Immature natural killer cell (primary cell): ENCODE measurements around the gene CAMK2N1. TPM values are rescaled to one million over a fixed set of nuclear protein-coding genes. Genes with fewer than 3 reads are reported as not detected.

ENCODE experiments used
- DNase-seq, 3 donors: peaks; one replicate each; pipeline ENCODE4 v3.0.0; 2022; ENCODE audit warnings: mixed read lengths in 1 of 3
- H3K27ac Mint-ChIP-seq, 6 donors: one replicate each; pipeline ENCODE4 v1.8.0; 2020; ENCODE audit warnings: mixed read lengths in 6 of 6, mild to moderate bottlenecking in 5 of 6, inconsistent platforms in 4 of 6, moderate library complexity in 3 of 6
- H3K27me3 Mint-ChIP-seq, 3 donors: one replicate each; pipeline ENCODE4 v1.8.0; 2020 to 2021; ENCODE audit warnings: low read depth in 3 of 3, mild to moderate bottlenecking in 3 of 3, mixed read lengths in 3 of 3, moderate library complexity in 3 of 3, inconsistent platforms in 1 of 3
- H3K36me3 Mint-ChIP-seq, 3 donors: one replicate each; pipeline ENCODE4 v1.8.0; 2020; ENCODE audit warnings: mixed read lengths in 3 of 3, inconsistent platforms in 2 of 3, mild to moderate bottlenecking in 2 of 3
- H3K4me1 Mint-ChIP-seq, 2 donors: one replicate each; pipeline ENCODE4 v1.8.0; 2020; ENCODE audit warnings: inconsistent platforms in 2 of 2, mild to moderate bottlenecking in 2 of 2, mixed read lengths in 2 of 2, moderate library complexity in 1 of 2
- H3K4me3 Mint-ChIP-seq, 5 donors: one replicate each; pipeline ENCODE4 v1.8.0; 2020; ENCODE audit warnings: mild to moderate bottlenecking in 5 of 5, mixed read lengths in 5 of 5, inconsistent platforms in 3 of 5, moderate library complexity in 3 of 5
- H3K9me3 Mint-ChIP-seq, 6 donors: one replicate each; pipeline ENCODE4 v1.8.0; 2020; ENCODE audit warnings: mild to moderate bottlenecking in 6 of 6, mixed read lengths in 6 of 6, inconsistent platforms in 4 of 6, moderate library complexity in 3 of 6
- polyA plus RNA-seq, 3 donors: library from polyadenylated mRNA; unstranded; fragments of 300-500 nt; fragmentation: Illumina TruSeq; gene quantifications; one replicate each; pipeline ENCODE4 v1.2.3, GENCODE V29; 2021

Gene CAMK2N1
- polyA plus RNA-seq, 3 donors from 2014 or later = 0.10 to 0.43 TPM; not detected in 1

DNA sequence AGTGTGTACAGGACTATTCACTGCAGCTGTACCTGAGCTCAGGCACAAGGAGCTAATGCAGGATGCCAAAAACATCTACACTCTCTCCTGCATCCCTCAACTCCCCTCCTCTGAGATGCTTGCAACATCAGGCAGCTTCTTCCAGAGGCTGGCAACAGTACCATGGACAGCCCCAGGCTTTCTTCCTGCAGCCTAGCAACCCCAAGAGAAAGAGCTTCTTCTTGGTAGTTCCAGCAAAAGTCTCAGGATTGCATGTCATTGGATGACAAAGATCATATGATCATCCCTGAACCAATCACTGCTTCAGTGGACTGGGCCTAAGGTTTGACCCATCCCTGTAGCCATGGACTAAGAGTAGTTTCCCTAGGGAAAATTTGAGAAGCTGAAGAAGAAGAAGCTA is 46.7 kb downstream of the CAMK2N1 start:
- Mint-ChIP-seq H3K9me3 (peaks cover 0 to 2% (median 0%) of the 10 kb centered on the region in 6 donors), H3K27ac (no peak overlapping the region), H3K27me3 (peaks cover 0 to 6% (median 2%) of the 10 kb centered on the region in 3 donors)

GRCh38 chr1:20437640-20438039 is 48.4 kb downstream of the CAMK2N1 start:
- Mint-ChIP-seq H3K4me3 (no peak overlapping the region), H3K27me3 (peaks cover 0 to 10% (median 5%) of the 10 kb centered on the region in 3 donors), H3K36me3 (no peaks in the 10 kb centered on the region), H3K4me1 (no peaks in the 10 kb centered on the region), H3K27ac (no peak overlapping the region), H3K9me3 (peaks cover 0 to 4% (median 0%) of the 10 kb centered on the region in 6 donors)
- DNase-seq = no peak

More for the DNA sequence above, 46.7 kb downstream of the CAMK2N1 start:
- H3K4me3 Mint-ChIP-seq = no peak overlapping the region
- H3K4me1 Mint-ChIP-seq = no peaks in the 10 kb centered on the region
- no peaks in the 10 kb centered on the region for H3K36me3 Mint-ChIP-seq
- no peak for DNase-seq

DNA sequence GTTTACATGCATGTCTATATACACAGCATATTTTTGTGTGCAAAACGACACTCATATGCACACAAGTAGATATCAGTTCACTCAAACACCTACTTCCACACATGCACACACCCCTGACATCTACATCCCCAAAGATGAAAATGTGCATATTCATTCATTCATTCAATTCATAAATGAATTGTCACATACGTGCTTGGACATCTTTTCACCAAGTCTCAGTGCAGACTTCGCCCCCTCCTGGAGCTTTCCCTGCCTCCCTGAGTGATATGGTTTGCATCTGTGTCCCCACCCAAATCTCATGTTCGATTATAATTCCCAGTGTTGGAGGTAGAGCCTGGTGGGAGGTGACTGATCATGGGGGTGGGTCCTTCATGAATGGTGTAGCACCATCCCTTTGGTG is 53.1 kb downstream of the CAMK2N1 start:
- Mint-ChIP-seq H3K9me3 (peaks cover 0 to 2% (median 0%) of the 10 kb centered on the region in 6 donors), H3K27me3 (peaks cover 0 to 22% (median 8%) of the 10 kb centered on the region in 3 donors), H3K4me1 (no peaks in the 10 kb centered on the region)

More for the DNA sequence above, 53.1 kb downstream of the CAMK2N1 start:
- no peak for DNase-seq
- Mint-ChIP-seq H3K4me3 (no peak overlapping the region), H3K27ac (no peak overlapping the region), H3K36me3 (no peaks in the 10 kb centered on the region)

Other genes starting within 250 kb of the CAMK2N1 start
- not detected for gene VWA5B1, start 195.3 kb downstream of the CAMK2N1 start, polyA plus RNA-seq
- gene MUL1, start 21.9 kb upstream of the CAMK2N1 start, polyA plus RNA-seq = 10 to 100 TPM; 35.1 to 52.1 (median 49.2) TPM
- gene FAM43B, start 66.4 kb upstream of the CAMK2N1 start, polyA plus RNA-seq = not detected
- under 1 TPM in 1 of 3 donors, not detected in 2; 0.30 TPM for gene CDA, start 102.9 kb upstream of the CAMK2N1 start, polyA plus RNA-seq
- gene PINK1, start 147.2 kb upstream of the CAMK2N1 start, polyA plus RNA-seq = 10 to 100 TPM; 25.5 to 40.5 (median 34.4) TPM
- gene DDOST, start 175.2 kb upstream of the CAMK2N1 start, polyA plus RNA-seq = 100 to 1,000 TPM; 365 to 518 (median 376) TPM
- under 1 TPM in 1 of 3 donors, not detected in 2; 0.21 TPM for gene KIF17, start 231.8 kb upstream of the CAMK2N1 start, polyA plus RNA-seq
- gene SH2D5, start 246.5 kb upstream of the CAMK2N1 start, polyA plus RNA-seq = not detected